Activated T-cell treated with anti-CD3 and anti-CD28 coated beads, Interleukin-2, amount 50 U/mL, for 48 hours (primary cell): ENCODE measurements around the gene MUS81.
A peak's percentile ranks its signal among the peaks of the same experiment; 100 is the strongest.

Experiments
- DNase-seq, 2 experiments: peaks; one replicate each; pipeline ENCODE4 v3.0.0-alpha.2; 2020

MUS81 gene

DNA sequence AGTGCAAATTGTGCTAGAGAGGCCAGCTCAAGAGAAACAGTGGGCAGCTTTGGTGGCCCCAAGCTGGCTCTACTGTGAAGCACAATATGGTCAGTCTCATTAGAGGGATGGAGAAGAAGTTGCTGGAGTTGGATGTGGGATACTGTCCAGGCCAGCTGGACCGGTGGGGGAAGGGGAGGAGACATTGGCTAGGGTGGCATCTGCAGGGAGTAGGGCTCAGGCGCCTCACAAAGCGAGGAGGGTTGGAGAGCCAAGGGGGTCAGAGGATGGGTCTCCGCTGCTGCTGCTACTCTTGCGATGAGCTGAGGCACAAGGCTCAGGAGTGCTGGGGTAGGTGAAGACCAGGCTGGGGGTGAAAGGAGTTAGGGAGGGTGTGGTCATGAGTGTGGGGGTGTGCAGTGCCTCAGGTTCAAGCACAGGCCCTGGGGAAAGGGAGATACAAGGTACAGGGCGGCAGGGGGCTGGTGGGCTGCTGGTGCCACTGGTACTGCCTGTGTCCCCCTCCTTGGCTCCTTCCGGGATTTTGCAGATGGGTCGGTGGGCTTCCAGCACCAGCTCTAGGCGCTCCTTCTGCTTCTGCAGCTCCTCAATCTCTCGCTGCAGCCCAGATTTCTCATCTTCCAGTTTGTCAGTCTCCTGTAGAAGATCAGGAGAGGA lies 32.6 kb downstream of the MUS81 start:
- DNase-seq = peak in 1 of 2 experiments; percentile 39

DNA sequence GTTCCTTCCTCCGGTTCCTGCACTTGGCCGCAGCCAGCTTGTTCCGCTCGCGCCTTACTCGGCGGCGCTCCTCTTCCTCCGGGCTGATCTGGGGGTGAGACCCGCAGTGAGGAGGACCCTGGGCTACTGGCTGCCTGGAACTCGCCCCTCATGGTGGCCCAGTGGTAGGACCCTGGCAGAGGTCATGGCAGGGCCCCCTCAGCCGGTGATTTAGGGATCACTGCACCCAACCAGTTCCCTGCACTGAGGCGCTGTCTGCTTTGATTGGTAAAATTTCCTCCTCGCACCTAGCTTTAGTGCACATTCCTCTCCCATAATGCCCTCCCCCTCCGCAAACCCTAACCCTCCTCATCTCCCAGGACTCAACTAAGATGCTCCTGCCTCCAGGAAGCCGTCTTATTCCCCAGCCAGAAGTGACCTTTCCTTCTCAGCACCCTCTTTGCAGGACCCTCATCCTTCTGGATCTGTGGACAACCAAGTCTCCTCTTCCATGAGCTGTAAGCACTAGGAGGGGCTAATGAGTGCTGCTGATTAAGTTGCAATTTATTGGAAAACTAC lies 33.9 kb downstream of the MUS81 start:
- DNase-seq = peak; percentile 50 to 62

DNA sequence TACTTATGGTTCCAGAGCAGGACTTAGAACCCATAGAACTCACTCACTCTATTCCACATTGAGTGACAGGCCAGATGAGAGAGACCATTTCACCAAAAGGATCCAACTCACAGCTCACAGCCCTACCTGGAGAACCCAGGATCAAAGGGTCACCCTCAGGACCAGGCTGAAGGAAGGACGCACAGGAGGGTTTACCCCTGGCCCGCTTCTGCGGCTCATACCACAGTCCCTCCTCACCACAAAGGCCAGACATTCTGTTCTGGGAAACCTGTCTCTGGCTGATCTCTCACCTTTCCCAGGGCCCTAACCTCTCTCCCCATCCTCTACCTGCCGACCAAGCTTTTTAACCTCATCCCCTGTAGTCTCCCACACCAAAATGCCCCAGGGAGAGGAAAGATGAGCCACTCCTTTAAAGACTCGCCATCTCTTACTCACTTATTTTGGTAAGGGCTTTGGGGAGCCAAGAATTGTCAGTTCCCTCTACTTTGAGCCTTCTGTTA lies 35.3 kb downstream of the MUS81 start:
- DNase-seq = no peak

DNA sequence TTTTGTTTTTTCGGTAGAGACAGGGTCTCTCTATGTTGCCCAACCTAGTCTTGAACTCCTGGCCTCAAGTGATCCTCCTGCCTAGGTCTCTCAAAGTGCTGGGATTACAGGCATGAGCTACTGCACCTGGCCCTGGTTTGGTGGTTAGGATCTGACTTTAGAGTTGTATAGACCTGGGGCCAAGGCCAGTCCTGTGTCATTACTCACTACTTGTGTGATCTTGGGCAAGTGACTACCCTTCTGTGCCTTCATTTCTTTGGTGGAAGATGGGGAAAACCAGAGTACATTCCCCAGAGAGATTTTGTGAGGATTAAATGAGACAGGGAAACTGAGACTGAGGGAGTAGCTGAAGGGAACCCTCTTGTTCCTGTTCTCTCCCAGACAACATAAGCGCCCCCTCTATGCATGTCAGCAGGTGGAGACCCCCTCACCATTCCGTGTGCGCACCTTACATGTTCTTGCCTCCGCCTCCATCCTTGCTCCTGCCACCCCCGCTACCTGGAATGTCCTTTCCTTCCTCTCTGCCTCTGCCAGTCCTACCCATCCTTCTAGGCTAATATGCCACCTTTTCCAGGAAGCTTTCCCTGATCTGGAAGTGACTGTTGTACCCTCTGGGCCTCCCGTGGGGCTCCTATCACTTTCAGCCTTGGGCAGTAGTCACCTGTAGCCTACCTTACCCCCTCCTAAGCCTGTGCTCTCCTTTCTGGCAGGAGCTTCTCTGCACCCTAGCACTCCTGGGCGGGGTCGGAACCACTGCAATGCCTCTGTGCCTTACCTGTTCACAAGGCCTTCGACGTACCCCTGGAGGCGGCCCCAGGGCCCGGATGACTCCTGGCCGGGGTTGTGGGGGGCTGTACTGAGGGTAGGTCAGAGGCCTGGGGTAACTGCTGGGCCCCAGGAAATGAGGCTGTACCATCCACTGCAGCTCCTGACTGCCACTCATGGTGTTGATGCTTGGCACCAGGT lies 36.1 kb downstream of the MUS81 start:
- no peak for DNase-seq

DNA sequence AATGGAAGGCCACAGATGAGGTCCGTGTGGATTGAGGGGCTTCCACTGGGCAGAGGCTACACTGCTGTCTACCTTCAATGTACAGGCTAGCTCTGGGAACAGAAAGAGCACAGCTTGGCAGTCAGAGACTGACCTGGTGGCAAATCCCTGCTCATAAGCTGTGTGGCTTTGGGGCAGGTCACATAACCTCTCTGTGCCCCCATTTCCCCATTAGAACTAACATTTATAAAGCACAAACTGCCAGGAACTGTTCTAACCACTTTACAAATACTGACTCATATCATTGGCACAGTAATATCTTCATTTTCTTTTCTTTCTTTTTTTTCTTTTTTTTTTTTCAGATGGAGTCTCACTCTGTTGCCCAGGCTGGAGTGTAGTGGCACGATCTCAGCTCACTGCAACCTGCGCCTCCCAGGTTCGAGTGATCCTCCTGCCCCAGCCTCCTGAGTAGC lies 36.8 kb downstream of the MUS81 start:
- no peak for DNase-seq

DNA sequence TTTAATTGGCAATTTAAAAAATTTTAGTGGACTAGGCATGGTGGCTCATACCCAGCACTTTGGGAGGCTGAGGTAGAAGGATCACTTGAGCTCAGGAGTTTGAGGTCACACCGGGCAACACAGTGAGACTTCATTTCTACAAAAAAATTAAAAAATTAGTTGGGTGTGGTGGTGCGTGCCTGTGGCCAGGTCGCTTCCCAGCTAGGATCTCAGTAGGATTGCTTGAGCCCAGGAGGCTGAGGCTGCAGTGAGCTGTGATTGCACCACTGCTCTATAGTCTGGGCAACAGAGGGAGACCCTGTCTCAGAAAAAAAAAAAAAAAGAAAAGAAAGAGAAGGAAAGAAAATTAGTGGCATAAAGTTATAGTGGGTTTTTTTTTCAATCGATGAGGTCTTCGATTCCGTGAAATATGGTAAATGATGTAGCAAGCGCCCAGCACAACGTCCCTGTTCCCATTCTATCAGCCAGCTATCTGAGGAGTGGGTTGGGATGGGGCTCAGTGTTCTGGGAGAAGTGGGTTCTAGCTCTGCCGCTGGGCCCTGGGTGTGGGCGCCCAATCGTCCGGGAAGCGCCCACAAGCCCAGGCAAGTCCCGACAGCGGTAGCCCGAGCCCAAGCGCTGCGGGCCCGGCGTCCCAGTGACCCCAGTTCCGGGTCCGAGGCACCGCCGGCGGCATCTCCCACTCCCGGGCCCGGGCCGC lies 38.6 kb downstream of the MUS81 start:
- no peak for DNase-seq

DNA sequence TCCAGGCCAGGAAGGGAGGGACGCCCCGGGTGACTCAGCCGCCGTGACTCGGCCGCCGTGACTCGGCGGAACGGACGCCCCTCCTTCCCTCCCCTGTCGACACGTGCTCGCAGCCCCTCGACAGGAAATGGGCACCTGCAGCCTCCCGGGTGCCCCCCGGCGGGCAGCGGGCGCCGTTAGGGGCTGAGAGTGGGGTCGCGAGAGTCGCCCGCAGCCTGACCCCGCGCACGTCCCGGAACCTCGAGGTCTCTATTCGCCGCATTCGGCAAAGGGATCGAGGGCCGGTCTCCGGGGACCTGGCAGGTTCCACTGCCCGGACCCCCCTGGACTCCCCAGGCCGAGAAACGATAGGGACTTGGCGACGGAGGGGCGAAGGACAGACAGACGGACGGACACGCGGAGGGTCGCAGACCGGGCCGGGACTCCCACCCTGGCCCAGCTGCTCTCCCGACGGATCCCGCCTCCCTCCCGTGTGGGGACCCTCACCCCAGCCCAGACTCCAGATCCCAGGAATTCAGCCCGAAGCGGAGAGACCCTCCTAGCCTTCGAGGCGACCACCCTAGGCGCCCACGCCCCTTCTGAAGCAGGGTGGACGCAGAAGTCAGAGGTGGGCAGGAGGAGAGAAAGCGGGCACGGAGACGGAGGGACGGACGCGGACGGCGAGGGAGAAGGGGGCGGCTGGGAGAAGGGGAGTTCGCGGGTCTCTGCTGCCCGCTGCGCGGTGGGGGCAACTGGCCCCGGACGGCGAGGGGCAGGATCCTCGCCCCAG lies 39.3 kb downstream of the MUS81 start:
- DNase-seq = peak; percentile 85 to 89

DNA sequence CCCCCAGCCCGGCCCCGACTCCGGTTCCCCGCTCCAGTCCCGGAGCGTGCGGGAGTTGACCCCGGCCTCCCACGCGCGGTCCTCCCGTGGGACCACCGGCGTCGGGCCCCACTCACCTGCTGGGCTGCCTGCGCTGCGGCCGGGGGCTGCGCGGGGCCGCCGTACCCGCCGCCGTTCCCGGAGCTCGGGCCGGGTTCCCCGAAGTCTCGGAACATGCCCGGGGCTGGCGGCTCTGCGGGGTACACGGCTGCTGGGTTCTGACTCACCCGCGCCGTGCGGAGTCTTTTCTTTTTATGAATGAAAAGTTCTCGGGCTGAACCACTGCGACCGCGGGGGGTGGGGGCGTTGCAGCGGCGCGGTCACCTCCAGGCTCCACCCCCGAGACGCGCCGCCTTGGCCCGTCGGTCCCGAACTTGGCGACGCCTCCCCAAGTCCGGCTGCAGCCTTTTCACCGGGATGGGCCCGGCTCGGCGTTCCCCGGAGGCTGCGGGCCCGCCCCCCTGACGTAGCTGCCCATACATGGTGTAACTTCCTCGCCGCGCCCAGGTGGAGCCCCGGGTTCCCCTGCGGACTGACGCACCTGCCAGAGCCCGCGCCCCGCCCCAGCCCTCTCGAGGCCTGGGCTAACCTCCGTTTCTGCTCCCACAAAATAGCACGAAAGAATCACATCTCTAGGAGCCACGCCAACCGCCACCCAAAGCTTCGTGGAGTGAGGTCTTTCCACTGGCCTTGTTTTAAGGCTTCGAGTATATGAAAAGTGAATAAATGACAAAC lies 40.1 kb downstream of the MUS81 start, which contains the start of gene FOSL1:
FOSL1 (minus strand) TSS at position 264 of the 774 bp plus-strand sequence; CDS start at position 215, 49 bp downstream.
- peak; percentile 95 to 97 for DNase-seq

DNA sequence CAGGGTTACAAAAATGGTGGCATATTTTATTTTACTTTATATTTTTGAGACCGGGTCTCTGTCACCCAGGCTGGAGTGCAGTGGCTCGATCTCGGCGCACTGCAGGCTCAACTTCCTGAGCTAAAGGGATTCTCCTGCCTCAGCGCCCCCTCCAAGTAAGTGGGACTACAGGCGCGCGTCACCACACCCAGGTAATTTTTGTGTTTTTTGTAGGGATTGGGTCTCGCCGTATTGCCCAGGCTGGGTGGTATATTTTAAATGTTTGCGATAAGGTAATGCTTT lies 40.6 kb downstream of the MUS81 start:
- DNase-seq = no peak

DNA sequence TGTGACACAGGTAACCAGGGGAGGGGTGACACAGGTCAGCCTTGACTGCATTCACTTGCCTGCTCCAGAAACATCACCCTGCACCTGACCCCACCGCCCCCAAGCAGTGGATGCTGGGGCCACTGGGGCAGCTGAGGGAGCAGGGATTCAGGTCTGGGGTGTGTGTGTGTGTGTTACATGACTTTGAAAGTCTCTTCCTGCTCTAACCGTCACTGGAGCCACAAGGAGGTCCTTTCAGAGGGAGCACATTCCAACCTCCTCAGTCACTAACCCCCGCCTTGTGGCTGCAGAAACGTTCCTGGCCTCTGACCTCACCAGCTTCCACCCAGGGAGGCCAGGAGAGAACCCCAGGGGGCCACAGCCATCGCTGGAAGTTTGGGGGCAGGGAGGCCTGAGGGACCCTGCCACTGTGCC lies 42.8 kb downstream of the MUS81 start:
- DNase-seq = no peak

DNA sequence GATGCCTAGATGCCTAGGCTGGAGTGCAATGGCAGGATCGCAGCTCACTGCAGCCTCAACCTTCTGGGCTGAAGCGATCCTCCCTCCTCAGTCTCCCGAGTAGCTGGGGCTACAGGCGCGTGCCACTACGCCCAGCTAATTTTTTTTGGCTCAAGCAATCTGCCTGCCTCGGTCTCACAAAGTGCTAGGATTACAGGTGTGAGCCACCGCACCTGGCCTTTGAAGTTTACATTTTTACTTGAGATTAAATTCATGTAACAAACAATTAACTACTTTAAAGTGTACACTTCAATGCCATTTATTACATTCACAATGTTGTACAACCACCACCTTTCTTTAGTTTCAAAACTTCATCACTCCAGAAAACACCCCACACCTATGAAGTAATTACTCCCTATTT lies 43.5 kb downstream of the MUS81 start:
- DNase-seq = no peak

DNA sequence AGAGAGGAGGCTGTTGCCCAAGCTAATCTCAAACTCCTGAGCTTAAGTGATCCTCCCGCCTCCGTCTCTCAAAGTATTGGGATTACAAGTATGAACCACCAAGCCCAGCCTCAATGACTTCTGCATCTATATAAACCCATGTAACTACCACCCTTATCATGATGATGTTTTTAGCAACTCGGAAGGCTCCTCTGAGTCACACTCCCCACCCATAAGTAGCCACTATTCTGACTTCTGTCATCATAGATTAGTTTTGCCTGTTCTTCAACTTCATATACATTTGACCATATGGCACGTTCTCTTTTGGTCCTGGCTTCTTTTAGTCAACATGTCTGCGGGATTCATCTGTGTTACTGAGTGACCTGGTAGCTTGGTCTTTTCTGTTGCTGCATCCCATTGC lies 46.4 kb downstream of the MUS81 start:
- DNase-seq = no peak

DNA sequence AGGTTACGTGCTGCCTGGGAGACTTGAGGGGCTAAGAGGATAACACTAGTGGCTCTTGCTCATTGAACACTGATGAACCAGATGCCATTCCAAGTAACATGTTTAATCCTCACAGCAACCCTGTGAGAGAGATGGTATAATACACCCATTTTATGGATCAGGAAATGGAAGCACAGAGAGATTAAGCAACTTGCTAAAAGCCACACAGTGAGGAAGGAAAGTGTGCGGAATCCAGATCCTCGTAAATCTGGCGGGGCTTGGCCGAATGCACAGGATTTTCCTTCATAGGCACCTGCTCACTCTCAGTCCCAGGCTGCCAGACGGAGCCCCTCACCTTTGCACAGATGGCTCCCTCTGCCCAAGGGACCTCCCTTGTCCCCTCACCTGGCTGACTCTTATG lies 47.6 kb downstream of the MUS81 start:
- DNase-seq = no peak

DNA sequence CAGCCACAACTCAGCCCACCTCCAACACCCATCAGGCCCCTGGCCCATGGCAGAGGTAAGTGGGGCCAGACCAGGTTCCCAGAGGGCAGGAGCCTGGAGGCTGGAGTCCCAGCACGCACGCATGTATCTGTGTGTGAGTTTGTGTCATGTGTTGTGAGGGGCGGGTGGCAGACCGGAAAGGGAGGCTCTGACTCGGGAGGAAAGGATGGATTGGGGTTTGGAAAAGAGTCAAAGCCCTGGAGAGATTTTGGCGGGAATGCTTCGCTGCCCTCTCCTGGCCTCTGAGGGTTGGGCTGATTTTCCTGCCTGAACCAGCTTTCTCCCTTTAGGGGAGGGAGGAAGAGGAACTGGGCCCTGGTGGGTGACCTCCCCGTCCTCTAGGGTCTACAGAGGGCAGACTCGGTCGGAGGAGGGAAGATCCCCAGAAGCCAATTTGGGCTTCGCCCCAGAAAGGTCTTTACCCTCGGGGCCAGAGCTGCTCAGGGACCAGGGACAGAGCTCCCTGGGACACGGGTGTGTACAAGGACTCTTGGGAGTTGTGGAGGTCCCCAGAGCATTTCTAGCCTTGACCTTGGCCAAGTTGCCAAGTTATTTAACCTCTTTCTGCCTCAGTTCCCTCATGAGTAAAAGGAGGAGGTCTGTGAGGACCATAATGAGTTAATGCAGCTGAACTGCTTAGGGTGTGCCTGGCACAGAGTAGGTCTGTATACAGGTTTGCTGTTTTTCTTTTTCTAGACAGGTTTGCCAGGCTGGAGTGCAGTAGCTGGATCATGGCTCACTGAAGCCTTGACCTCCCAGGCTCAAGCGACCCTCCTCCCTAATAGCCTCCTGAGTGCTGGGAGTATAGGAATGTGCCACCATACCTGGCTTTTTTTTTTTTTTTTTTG lies 51.7 kb downstream of the MUS81 start:
- DNase-seq = no peak

DNA sequence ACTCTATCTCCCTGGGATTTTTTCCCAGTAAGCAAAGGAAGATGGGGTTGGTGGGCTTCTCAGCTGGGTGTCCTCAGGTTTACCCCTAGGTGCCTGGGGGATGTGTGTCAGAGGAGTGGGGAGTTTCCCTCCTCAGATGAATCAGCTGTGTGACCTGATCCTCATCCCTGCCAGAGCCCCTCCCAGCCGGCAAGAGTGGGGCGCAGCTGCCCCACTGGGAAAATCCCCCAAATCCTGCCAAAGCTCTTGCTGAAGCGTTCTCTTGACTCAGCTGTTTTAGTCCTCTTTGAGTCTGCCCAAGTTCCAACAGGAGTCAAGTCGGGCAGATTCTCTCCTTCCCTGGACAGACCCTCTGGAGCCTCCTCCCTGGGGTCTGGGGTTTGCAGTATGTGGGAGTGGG lies 52.6 kb downstream of the MUS81 start:
- no peak for DNase-seq

DNA sequence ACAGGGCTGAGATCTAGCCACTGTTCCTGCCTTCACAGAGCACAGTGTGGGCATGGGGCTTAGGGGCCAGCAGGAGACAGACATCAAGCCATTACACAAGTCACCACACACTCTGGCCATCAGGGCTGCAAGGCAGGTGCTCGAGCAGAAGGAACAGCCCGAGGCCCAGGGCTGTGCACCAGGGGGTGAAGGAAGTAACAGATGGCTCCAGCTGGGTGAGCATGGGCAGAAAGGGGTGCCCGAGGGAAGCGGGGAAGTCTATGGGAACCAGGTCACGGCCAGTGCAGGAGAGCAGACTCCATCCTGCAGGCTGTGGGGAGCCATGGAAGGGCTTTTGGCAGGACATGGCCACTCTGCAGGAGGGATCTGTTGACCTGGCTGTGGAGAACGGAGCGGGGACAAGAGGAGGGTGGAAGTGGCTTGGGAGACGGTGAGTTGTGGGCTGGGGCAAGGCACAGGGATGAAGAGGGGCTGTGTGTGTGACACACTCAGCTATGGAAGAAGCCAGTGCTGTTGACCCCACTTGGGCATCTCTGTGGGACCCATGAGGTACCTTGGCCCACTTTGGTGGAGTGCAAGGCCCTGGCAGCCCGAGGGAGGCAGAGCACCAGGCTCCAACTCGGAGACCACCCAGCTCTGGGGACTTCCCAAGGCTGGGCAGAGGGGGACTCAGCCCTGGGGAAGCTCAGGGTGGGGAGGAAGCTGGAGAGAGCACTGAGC lies 55.0 kb downstream of the MUS81 start:
- DNase-seq = no peak

DNA sequence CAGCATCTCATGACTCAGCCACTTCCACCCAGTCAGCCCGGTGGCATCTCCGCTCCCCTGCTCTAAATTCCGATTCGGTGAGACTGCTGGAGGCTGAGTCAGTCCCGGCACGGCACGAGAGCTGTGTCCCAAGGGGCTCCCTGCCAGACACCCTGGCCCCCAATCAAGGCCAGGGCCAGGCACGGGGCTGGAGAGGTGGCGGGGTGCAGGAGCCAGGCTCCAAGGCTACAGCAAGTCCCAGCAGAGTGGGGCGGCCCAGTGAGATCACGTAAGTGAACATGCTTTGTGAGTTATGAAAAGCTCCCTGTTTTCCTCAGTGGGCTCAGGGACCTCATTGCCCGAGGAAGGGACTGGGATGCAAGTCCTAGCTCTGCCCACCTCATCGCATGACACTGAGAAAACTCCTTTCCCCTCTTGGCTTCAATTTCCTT lies 55.6 kb downstream of the MUS81 start:
- no peak for DNase-seq
